Gastroesophageal sphincter (tissue), 3 donors: ENCODE measurements around the gene SMC1A.

Experiments used
- CTCF ChIP-seq, 4 experiments: fragments of 200-600 bp in 2 of 4; fragments of 450-650 bp in 2 of 4; sonication (generic) in 1 of 4; IDR thresholded peaks; one replicate each; pipeline ENCODE4 v1.5.1; 2017 to 2019; ENCODE audit warnings: antibody characterized with exemption in 4 of 4, mild to moderate bottlenecking in 2 of 4, moderate library complexity in 2 of 4
- EP300 ChIP-seq: sonication (generic); formaldehyde crosslinking; IDR thresholded peaks from one replicate; pipeline ENCODE4 v1.6.1; 2017; ENCODE audit warnings: antibody characterized with exemption, mild to moderate bottlenecking
- POLR2A ChIP-seq, 2 donors: fragments of 450-650 bp; IDR thresholded peaks; one replicate each; pipeline ENCODE4 v1.6.1; 2017; ENCODE audit warnings: antibody characterized with exemption in 2 of 2, mild to moderate bottlenecking in 2 of 2, moderate library complexity in 1 of 2
- POLR2AphosphoS5 ChIP-seq: sonication (generic); formaldehyde crosslinking; IDR thresholded peaks from one replicate; pipeline ENCODE4 v1.6.1; 2017; ENCODE audit warnings: antibody characterized with exemption

DNA sequence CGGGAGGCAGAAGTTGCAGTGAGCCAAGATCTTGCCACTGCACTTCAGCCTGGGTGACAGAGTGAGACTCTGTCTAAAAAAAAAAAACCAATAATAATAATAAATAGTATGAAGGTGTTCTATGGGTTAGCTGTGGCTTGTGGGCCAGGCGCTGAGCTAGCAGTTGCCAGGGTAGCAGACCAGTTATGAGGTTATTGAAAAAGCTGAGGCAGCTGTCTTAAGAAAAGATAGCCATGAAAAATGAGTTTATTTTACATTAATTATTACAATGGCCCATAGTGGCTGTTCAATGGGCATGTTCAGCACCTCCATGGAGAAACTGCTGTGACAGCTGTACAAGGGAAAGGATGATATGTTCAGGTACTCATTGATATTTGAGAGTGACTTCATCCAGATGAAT lies 25.0 kb upstream of the SMC1A start:
- TF ChIP-seq CTCF (IDR thresholded peaks at IDR 0.05) (no peak), POLR2AphosphoS5 (no peak), EP300 (no peak), POLR2A (IDR thresholded peaks at IDR 0.05) (no peak)
